GM06990 (cell line): Measurements from ENCODE around the gene ARGFX.

Source experiments
- DNase-seq: peaks from one replicate; pipeline ENCODE4 v3.0.0-alpha.2; 2011; ENCODE audit not compliant: insufficient read length; ENCODE audit errors: extremely low read depth
- H3K27me3 ChIP-seq: replicated peaks from 2 replicates; pipeline ENCODE4 v1.6.0; 2011; ENCODE audit warnings: low read length; ENCODE audit not compliant: control insufficient read depth, insufficient read depth
- H3K36me3 ChIP-seq: 2 replicates; pipeline ENCODE4 v1.5.1; 2011; ENCODE audit warnings: low read length; ENCODE audit not compliant: control insufficient read depth, insufficient read depth
- H3K4me3 ChIP-seq: replicated peaks from 2 replicates; pipeline ENCODE4 v1.5.1; 2011; ENCODE audit warnings: low read depth, mild to moderate bottlenecking, control low read depth, low read length
- CTCF ChIP-seq: IDR thresholded peaks from 2 replicates; pipeline ENCODE4 v1.5.1; 2011; ENCODE audit warnings: low read length, control low read depth, mild to moderate bottlenecking, inconsistent platforms; ENCODE audit not compliant: insufficient read depth, poor library complexity, severe bottlenecking

ARGFX gene

GRCh38 chr3:121567649-121568048 lies at the start of gene ARGFX:
ARGFX (plus strand) TSS chr3:121567949; CDS start chr3:121570714, 2,765 bp downstream.
- no peaks in the 10 kb centered on the region for H3K27me3 ChIP-seq
- H3K4me3 ChIP-seq: no peak within 1 kb of the TSS
- no peak for DNase-seq
- no peaks in the 10 kb centered on the region for H3K36me3 ChIP-seq
- TF ChIP-seq CTCF: no peak

- peaks cover 4% of the 10 kb centered on the region for H3K36me3 ChIP-seq
- TF ChIP-seq CTCF: no peak
- DNase-seq: no peak
- H3K4me3 ChIP-seq: no peak overlapping the region
- H3K27me3 ChIP-seq: no peaks in the 10 kb centered on the region
These were observed 49.6 kb upstream of the ARGFX start for GRCh38 chr3:121517953-121518655.

- no peak for TF ChIP-seq CTCF
- H3K4me3 ChIP-seq: no peak overlapping the region
- DNase-seq: no peak
- peaks cover 4% of the 10 kb centered on the region for H3K36me3 ChIP-seq
- no peaks in the 10 kb centered on the region for H3K27me3 ChIP-seq
These were observed 47.2 kb upstream of the ARGFX start for GRCh38 chr3:121520510-121520909.

GRCh38 chr3:121529308-121529707 lies 38.4 kb upstream of the ARGFX start:
- H3K36me3 ChIP-seq: no peaks in the 10 kb centered on the region; the same call in none of the 2 replicates
- no peak overlapping the region for H3K4me3 ChIP-seq
- no peaks in the 10 kb centered on the region for H3K27me3 ChIP-seq
- DNase-seq: no peak
- TF ChIP-seq CTCF: peak; percentile 38

- no peak for TF ChIP-seq CTCF
- no peaks in the 10 kb centered on the region for H3K27me3 ChIP-seq
- no peak overlapping the region for H3K4me3 ChIP-seq
- DNase-seq: no peak
- H3K36me3 ChIP-seq: no peaks in the 10 kb centered on the region; the same call in none of the 2 replicates
These were observed 36.5 kb upstream of the ARGFX start for GRCh38 chr3:121531269-121531668.
